Measurements from ENCODE around the gene F2RL2. TPM values are rescaled to one million over a fixed set of nuclear protein-coding genes. Genes with fewer than 3 reads are reported as not detected.

F2RL2 gene
- total RNA-seq, 1 donor from 2014 or later: 0.89 TPM

DNA sequence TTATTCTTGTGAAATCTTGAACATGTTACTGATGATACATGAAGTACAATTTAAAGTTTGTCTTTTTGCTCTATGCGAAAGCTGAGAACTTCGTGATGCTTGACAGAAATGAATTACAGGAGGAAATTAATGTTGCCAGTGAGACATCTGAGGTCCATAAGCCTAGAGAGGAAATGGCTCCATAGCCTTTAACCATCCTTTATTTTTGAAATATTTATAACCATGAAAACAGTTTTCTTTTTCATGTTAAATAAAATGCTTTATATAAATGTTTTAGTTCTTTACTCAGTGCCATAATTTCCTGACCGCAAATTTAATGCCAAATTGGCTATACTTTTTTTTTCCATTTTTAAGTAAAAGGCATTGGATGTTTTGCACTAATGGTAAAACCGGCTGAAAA is 29.1 kb downstream of the F2RL2 start:
- intact Hi-C loops (cut with DNase I): no loop called here
- no peak for DNase-seq (ENCODE audit: low spot score)
- no peak for ATAC-seq

GRCh38 chr5:76592692-76593091 is 30.5 kb downstream of the F2RL2 start:
- no peak for DNase-seq (ENCODE audit: low spot score)
- ATAC-seq: no peak
- intact Hi-C loops (cut with DNase I): no loop called here

- DNase-seq (ENCODE audit: low spot score) (no peak), ATAC-seq (no peak)
- intact Hi-C loops (cut with DNase I): no loop called here
These were observed 31.8 kb downstream of the F2RL2 start for GRCh38 chr5:76591366-76591765.

GRCh38 chr5:76590027-76590426 is 33.2 kb downstream of the F2RL2 start:
- DNase-seq (ENCODE audit: low spot score) (no peak), ATAC-seq (no peak)
- intact Hi-C loops (cut with DNase I): no loop called here

GRCh38 chr5:76586531-76586930 is 36.7 kb downstream of the F2RL2 start:
- intact Hi-C loops (cut with DNase I): no loop called here
- ATAC-seq: no peak
- DNase-seq (ENCODE audit: low spot score): no peak

DNA sequence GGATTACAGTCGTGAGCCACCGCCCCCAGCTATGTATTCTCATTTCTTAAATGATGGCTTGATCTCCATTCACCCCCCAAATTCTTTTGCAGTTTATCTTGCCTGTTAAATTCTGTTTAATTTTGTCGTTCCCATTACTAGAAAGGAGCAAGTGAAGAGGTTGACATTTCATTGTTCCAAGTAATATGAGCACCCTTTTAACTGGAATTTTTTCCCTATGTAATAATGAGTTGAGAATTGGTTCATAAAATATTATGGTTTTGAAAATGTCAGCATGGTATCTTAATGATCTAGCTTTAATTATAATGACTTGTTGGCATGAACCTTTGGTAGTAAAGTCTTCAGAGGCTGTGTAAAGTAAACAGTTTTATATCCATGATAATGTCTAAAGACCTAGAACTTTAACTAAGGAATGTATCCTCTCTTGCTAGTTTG is 37.4 kb downstream of the F2RL2 start:
- intact Hi-C loops (cut with DNase I): no loop called here
- ATAC-seq (no peak), DNase-seq (ENCODE audit: low spot score) (no peak)

DNA sequence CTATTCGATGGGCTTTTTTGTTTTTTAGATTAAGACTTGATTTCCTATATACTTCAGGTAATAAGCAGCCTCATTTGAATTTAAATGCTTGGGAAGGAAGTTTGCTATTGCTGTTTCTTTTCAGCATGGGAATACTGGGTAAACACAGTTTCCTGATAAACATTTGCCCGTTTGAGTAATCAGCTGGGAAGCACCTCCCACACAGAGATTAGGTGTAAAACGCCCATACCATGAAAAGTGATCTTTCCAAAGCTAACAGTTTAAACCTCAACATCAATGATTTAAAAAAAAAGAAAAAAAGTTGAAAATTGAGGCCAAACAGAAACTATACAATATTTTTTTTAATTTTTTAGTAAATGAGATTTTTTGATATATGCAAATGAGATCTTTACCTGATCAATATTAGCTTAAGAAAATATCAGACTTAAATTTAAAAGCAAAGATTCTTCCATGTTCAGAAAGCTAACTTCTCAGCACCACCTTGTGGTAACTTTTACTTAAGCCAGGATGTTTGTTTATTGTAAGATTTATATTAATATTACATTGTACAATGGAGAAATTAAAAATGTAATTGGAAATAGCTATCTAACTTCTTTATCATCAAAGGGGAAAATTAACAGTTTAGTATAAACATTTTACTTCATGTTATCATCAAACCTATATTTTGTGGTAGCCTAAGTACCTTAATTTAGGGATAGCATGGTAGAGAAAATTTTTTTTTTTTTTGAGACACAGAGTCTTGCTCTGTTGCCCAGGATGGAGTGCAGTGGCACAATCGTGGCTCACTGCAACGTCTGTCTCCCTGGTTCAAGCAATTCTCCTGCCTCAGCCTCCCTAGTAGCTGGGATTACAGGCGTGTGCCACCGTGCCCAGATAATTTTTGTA is 39.8 kb downstream of the F2RL2 start:
- intact Hi-C loops (cut with DNase I): no loop called here
- no peak for DNase-seq (ENCODE audit: low spot score)
- ATAC-seq: no peak

GRCh38 chr5:76582230-76583162 is 40.7 kb downstream of the F2RL2 start:
- DNase-seq (ENCODE audit: low spot score) (no peak), ATAC-seq (peak; percentile 68)
- intact Hi-C loops (cut with DNase I): no loop called here

- ATAC-seq: no peak
- DNase-seq (ENCODE audit: low spot score): no peak
- intact Hi-C loops (cut with DNase I): no loop called here
These were observed 42.2 kb downstream of the F2RL2 start for GRCh38 chr5:76580981-76581380.

DNA sequence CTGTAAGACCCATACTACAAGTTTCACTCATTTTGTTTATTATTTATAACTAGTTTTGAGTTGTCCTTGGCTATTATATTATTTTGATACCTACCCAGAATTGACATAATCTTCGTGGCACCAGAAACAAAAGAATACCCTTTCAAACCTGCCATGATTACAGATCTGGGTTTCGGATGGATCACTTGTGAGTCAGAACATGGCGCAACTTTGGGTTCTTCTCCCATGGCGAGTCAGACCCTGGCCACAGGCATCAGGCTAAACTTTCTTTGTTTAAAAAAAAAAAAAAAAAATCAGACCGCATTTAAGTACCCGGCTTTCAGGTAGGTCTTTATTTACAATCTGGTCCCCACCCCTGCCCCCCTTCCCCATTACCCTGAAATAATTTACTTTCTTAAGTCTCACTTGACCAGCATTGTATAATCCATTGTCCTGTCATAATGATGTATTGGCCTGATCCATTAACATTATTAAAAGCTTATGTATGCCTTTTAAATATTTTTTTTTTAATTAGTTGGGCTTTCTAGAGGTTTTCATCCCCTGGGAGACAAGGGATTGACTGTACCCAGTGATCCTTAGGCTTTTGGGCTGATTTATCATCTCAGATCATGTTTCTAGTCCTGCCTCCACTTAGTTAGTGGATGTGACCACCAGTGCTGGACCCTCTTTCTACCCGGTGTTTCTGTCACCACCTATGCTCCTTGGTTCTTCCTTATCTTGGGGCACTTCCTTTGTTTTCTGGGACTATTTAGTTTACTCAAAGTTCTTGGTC is 43.9 kb downstream of the F2RL2 start:
- ATAC-seq (no peak), DNase-seq (ENCODE audit: low spot score) (no peak)
- intact Hi-C loops (cut with DNase I): no loop called here

DNA sequence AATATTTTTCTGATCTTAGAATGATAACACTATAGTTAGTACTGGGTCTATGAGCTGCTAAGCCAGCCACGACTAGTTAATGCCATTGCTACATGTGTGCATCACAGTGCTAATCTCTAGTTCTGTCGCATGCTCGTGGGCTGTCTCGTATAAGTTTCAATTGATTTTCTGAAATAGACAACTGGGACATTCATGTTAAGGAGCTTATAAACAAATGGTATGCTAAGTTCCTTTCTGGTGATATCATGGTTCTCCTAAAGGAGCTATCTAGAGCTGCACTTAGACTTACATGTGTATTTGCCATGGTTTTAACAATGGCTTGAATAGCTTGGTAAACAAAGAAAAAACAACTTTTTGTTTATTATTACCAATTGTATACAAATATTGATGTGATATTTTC is 46.2 kb downstream of the F2RL2 start:
- intact Hi-C loops (cut with DNase I): no loop called here
- no peak for DNase-seq (ENCODE audit: low spot score)
- no peak for ATAC-seq

GRCh38 chr5:76576450-76576849 is 46.8 kb downstream of the F2RL2 start:
- intact Hi-C loops (cut with DNase I): no loop called here
- ATAC-seq (no peak), DNase-seq (ENCODE audit: low spot score) (no peak)

DNA sequence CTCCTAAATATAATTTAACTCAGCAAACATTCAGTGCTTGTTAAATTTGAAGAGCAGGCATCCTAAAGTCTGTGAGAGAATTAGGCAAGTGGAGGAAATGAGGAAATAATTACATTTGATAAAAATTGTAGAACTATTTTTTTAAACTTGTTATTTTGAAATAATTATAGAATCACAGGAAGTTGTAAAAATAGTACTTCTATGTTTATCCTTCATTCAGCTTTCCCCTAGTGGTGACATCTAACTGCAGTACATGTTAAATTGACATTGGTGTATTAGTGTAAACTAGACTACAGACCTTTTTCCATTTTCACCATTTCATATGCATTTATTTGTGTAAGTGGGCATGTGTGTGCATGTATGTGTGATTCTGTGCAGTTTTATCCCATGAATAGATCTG is 51.6 kb downstream of the F2RL2 start:
- intact Hi-C loops (cut with DNase I): no loop called here
- ATAC-seq (no peak), DNase-seq (ENCODE audit: low spot score) (no peak)

- ATAC-seq (no peak), DNase-seq (ENCODE audit: low spot score) (no peak)
- intact Hi-C loops (cut with DNase I): no loop called here
These were observed 53.0 kb downstream of the F2RL2 start for GRCh38 chr5:76570153-76570552.

Other genes with a start within 250 kb of the F2RL2 start
- 57.5 TPM for gene IQGAP2, start 220.1 kb downstream of the F2RL2 start, total RNA-seq
- gene F2R, start 92.7 kb upstream of the F2RL2 start, total RNA-seq: 4.7 TPM
- 0.76 TPM for gene F2RL1, start 195.6 kb upstream of the F2RL2 start, total RNA-seq
- 0.36 TPM for gene S100Z, start 226.6 kb upstream of the F2RL2 start, total RNA-seq

All from sciatic nerve (tissue), 2 donors.